Brain pericyte (primary cell): ENCODE results near the gene MED25.
"Not testable (repeated sequence)": the region's sequence is repeated elsewhere in the genome, so short reads cannot be mapped to it uniquely, and the experiment has no call there.

ENCODE experiments used
- DNase-seq: peaks from one replicate; pipeline ENCODE4 v3.0.0-alpha.2; 2012; ENCODE audit warnings: low read depth, low spot score

MED25 gene

GRCh38 chr19:49816590-49816989 is 1.5 kb upstream of the MED25 start:
- no peak for DNase-seq

- no peak for DNase-seq
Measured at GRCh38 chr19:49818649-49819370, 721 bp downstream of the MED25 start.

- not testable (repeated sequence) for DNase-seq
Measured at GRCh38 chr19:49819452-49820115, 1.5 kb downstream of the MED25 start.

GRCh38 chr19:49820125-49820524 is 2.0 kb downstream of the MED25 start:
- no peak for DNase-seq

GRCh38 chr19:49823472-49823871 is 5.4 kb downstream of the MED25 start:
- no peak for DNase-seq

- no peak for DNase-seq
Measured at GRCh38 chr19:49824662-49825061, 6.6 kb downstream of the MED25 start.

GRCh38 chr19:49827034-49827433 is 8.9 kb downstream of the MED25 start:
- no peak for DNase-seq

- DNase-seq = no peak
Measured at GRCh38 chr19:49829200-49829599, 11.1 kb downstream of the MED25 start.

- no peak for DNase-seq
Measured at GRCh38 chr19:49829721-49830120, 11.6 kb downstream of the MED25 start.

GRCh38 chr19:49830766-49831165 is 12.7 kb downstream of the MED25 start:
- DNase-seq = no peak

GRCh38 chr19:49831592-49831991 is 13.5 kb downstream of the MED25 start:
- no peak for DNase-seq

GRCh38 chr19:49832556-49832955 is 14.5 kb downstream of the MED25 start:
- no peak for DNase-seq

- no peak for DNase-seq
Measured at GRCh38 chr19:49833599-49833998, 15.5 kb downstream of the MED25 start.

GRCh38 chr19:49835562-49835961 is 17.5 kb downstream of the MED25 start:
- no peak for DNase-seq

GRCh38 chr19:49836176-49837008 is 18.3 kb downstream of the MED25 start:
- DNase-seq = no peak

GRCh38 chr19:49837009-49837310 is 18.9 kb downstream of the MED25 start:
- no peak for DNase-seq

GRCh38 chr19:49837425-49837824 is 19.3 kb downstream of the MED25 start:
- DNase-seq = no peak

GRCh38 chr19:49838885-49839588 is 20.9 kb downstream of the MED25 start:
- no peak for DNase-seq

- no peak for DNase-seq
Measured at GRCh38 chr19:49839713-49840112, 21.6 kb downstream of the MED25 start.

GRCh38 chr19:49840321-49840720 is 22.2 kb downstream of the MED25 start:
- no peak for DNase-seq

- DNase-seq = no peak
Measured at GRCh38 chr19:49840736-49841249, 22.7 kb downstream of the MED25 start.

- no peak for DNase-seq
Measured at GRCh38 chr19:49843265-49843664, 25.2 kb downstream of the MED25 start.
